GM03348 (cell line): ENCODE results near the gene OGA.
A peak's percentile ranks its signal among the peaks of the same experiment; 100 is the strongest.

ENCODE experiments used
- DNase-seq: peaks from one replicate; pipeline ENCODE4 v3.0.0; 2012; ENCODE audit warnings: low spot score

Gene OGA

GRCh38 chr10:101818119-101818871 is at the start of gene OGA:
TSS of gene OGA (minus strand) at chr10:101818444. CDS start at chr10:101818022, 422 bp downstream.
- DNase-seq = peak; percentile 98

GRCh38 chr10:101867931-101868330 is 49.7 kb upstream of the OGA start:
- no peak for DNase-seq

GRCh38 chr10:101859530-101859929 is 41.3 kb upstream of the OGA start:
- DNase-seq = no peak

- no peak for DNase-seq
Measured at GRCh38 chr10:101858723-101859500, 40.7 kb upstream of the OGA start.

GRCh38 chr10:101857802-101858476 is 39.7 kb upstream of the OGA start:
- no peak for DNase-seq

- DNase-seq = no peak
Measured at GRCh38 chr10:101856626-101857025, 38.4 kb upstream of the OGA start.

GRCh38 chr10:101851411-101852116 is 33.3 kb upstream of the OGA start:
- DNase-seq = peak; percentile 29

- no peak for DNase-seq
Measured at GRCh38 chr10:101850749-101851148, 32.5 kb upstream of the OGA start.

- DNase-seq = no peak
Measured at GRCh38 chr10:101848894-101849351, 30.7 kb upstream of the OGA start.

- no peak for DNase-seq
Measured at GRCh38 chr10:101848408-101848807, 30.2 kb upstream of the OGA start.

- DNase-seq = no peak
Measured at GRCh38 chr10:101845893-101846292, 27.6 kb upstream of the OGA start.

- peak; percentile 41 for DNase-seq
Measured at GRCh38 chr10:101843032-101844021, 25.1 kb upstream of the OGA start, which contains the start of gene KCNIP2. TSS of gene KCNIP2 (minus strand) at chr10:101843800. CDS start at chr10:101843568, 232 bp downstream.

- no peak for DNase-seq
Measured at GRCh38 chr10:101841826-101842225, 23.6 kb upstream of the OGA start.

- peak; percentile 90 for DNase-seq
Measured at GRCh38 chr10:101840741-101841453, 22.7 kb upstream of the OGA start.

- peak; percentile 26 for DNase-seq
Measured at GRCh38 chr10:101840102-101840684, 21.9 kb upstream of the OGA start.

GRCh38 chr10:101839416-101840063 is 21.3 kb upstream of the OGA start:
- peak; percentile 91 for DNase-seq

- no peak for DNase-seq
Measured at GRCh38 chr10:101839002-101839401, 20.8 kb upstream of the OGA start.

- no peak for DNase-seq
Measured at GRCh38 chr10:101838416-101838970, 20.2 kb upstream of the OGA start.

GRCh38 chr10:101837748-101838147 is 19.5 kb upstream of the OGA start:
- DNase-seq = no peak
